CD4-positive, alpha-beta T cell treated with Interleukin-12 subunit alpha and Interleukin-12 subunit beta, for 1 hour (primary cell): ENCODE results near the gene KIDINS220.

Experiments used
- DNase-seq: peaks from one replicate; pipeline ENCODE4 v3.0.0-alpha.2; 2020

Gene KIDINS220

GRCh38 chr2:8850845-8851487, 13.6 kb upstream of the KIDINS220 start:
- no peak for DNase-seq

GRCh38 chr2:8849327-8849726, 11.9 kb upstream of the KIDINS220 start:
- no peak for DNase-seq

- DNase-seq = no peak
Observed at GRCh38 chr2:8848328-8849100, 11.1 kb upstream of the KIDINS220 start.

- no peak for DNase-seq
Observed at GRCh38 chr2:8847400-8847799, 10.0 kb upstream of the KIDINS220 start.

- no peak for DNase-seq
Observed at GRCh38 chr2:8841932-8842331, 4.5 kb upstream of the KIDINS220 start.

GRCh38 chr2:8840475-8841091, 3.2 kb upstream of the KIDINS220 start:
- DNase-seq = no peak

- no peak for DNase-seq
Observed at GRCh38 chr2:8839189-8839965, 2.0 kb upstream of the KIDINS220 start.

- DNase-seq = no peak
Observed at GRCh38 chr2:8837795-8838140, 355 bp upstream of the KIDINS220 start.

GRCh38 chr2:8835279-8835678, 2.1 kb downstream of the KIDINS220 start:
- DNase-seq = no peak

GRCh38 chr2:8833853-8834252, 3.6 kb downstream of the KIDINS220 start:
- DNase-seq = no peak

GRCh38 chr2:8831516-8831915, 5.9 kb downstream of the KIDINS220 start:
- DNase-seq = no peak

- no peak for DNase-seq
Observed at GRCh38 chr2:8827729-8828128, 9.7 kb downstream of the KIDINS220 start.

- DNase-seq = no peak
Observed at GRCh38 chr2:8822218-8822617, 15.2 kb downstream of the KIDINS220 start.

GRCh38 chr2:8821276-8822217, 15.9 kb downstream of the KIDINS220 start:
- no peak for DNase-seq

- DNase-seq = no peak
Observed at GRCh38 chr2:8819948-8820347, 17.5 kb downstream of the KIDINS220 start.

- DNase-seq = no peak
Observed at GRCh38 chr2:8819194-8819593, 18.2 kb downstream of the KIDINS220 start.

GRCh38 chr2:8817221-8817620, 20.2 kb downstream of the KIDINS220 start:
- no peak for DNase-seq

- no peak for DNase-seq
Observed at GRCh38 chr2:8806885-8807704, 30.3 kb downstream of the KIDINS220 start.

- no peak for DNase-seq
Observed at GRCh38 chr2:8805278-8806210, 31.9 kb downstream of the KIDINS220 start.
